ENCODE results near the gene MAML3. TPM values are rescaled to one million over a fixed set of nuclear protein-coding genes. Genes with fewer than 3 reads are reported as not detected.

The MAML3 gene
- total RNA-seq, 1 donor: 6.5 TPM

- no peak for TF ChIP-seq CTCF (IDR thresholded peaks at IDR 0.05; ENCODE audit: insufficient read depth, low read depth, low read length)
- H3K4me3 ChIP-seq (ENCODE audit: low read depth, low read length): no peak overlapping the region
- DNase-seq (ENCODE audit: low read depth): no peak
Measured at GRCh38 chr4:139715746-139716391, 438.1 kb downstream of the MAML3 start.

GRCh38 chr4:139712882-139713281, 441.1 kb downstream of the MAML3 start:
- no peak for DNase-seq (ENCODE audit: low read depth)
- H3K4me3 ChIP-seq (ENCODE audit: low read depth, low read length): no peak overlapping the region
- TF ChIP-seq CTCF (IDR thresholded peaks at IDR 0.05; ENCODE audit: insufficient read depth, low read depth, low read length): no peak

GRCh38 chr4:139711461-139711860, 442.5 kb downstream of the MAML3 start:
- no peak overlapping the region for H3K4me3 ChIP-seq (ENCODE audit: low read depth, low read length)
- TF ChIP-seq CTCF (IDR thresholded peaks at IDR 0.05; ENCODE audit: insufficient read depth, low read depth, low read length): no peak
- no peak for DNase-seq (ENCODE audit: low read depth)

GRCh38 chr4:139710073-139710472, 443.9 kb downstream of the MAML3 start:
- DNase-seq (ENCODE audit: low read depth): no peak
- no peak for TF ChIP-seq CTCF (IDR thresholded peaks at IDR 0.05; ENCODE audit: insufficient read depth, low read depth, low read length)

GRCh38 chr4:139709660-139710059, 444.3 kb downstream of the MAML3 start:
- H3K4me3 ChIP-seq (ENCODE audit: low read depth, low read length): no peak overlapping the region
- TF ChIP-seq CTCF (IDR thresholded peaks at IDR 0.05; ENCODE audit: insufficient read depth, low read depth, low read length): no peak
- no peak for DNase-seq (ENCODE audit: low read depth)

More at GRCh38 chr4:139710073-139710472, 443.9 kb downstream of the MAML3 start:
- no peak overlapping the region for H3K4me3 ChIP-seq (ENCODE audit: low read depth, low read length)

GRCh38 chr4:139704915-139705485, 449.0 kb downstream of the MAML3 start:
- TF ChIP-seq CTCF (IDR thresholded peaks at IDR 0.05; ENCODE audit: insufficient read depth, low read depth, low read length): no peak

More at GRCh38 chr4:139704915-139705485, 449.0 kb downstream of the MAML3 start:
- DNase-seq (ENCODE audit: low read depth): no peak
- no peak overlapping the region for H3K4me3 ChIP-seq (ENCODE audit: low read depth, low read length)

Data from fibroblast of villous mesenchyme (primary cell).